ENCODE data around the gene SELENOO.

Gene SELENOO

DNA sequence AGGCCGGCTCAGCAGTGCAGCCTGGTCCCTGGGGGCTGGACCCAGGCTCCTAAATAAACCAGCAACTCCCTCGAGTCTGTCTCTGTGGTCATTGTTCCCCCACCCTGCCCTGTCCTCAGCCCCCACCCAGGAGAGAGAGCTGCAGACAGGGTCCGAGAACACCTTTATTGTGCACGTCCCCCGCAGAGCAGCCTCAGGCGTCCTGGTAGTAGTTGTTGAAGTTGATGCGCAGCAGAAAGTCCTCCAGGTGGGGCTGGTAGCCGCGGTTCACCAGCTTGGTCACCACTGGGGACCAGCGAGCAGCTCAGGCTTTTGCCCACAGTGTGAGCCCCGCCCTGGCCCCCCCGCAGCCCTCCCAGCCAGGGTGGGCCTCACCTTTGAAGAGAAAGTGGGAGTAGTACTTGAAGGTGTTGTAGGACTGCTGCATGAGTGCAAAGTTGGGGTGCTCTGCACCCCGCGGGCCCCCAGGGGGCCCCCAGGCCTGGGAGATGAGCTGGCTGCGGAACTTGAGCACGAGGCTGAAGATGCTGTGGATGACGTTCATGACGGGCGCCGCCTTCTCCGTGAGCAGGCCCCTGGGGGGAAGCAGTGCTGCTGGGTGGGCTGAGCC, 16.8 kb downstream of the SELENOO start:
- no peak for DNase-seq (ENCODE audit: low spot score)

DNA sequence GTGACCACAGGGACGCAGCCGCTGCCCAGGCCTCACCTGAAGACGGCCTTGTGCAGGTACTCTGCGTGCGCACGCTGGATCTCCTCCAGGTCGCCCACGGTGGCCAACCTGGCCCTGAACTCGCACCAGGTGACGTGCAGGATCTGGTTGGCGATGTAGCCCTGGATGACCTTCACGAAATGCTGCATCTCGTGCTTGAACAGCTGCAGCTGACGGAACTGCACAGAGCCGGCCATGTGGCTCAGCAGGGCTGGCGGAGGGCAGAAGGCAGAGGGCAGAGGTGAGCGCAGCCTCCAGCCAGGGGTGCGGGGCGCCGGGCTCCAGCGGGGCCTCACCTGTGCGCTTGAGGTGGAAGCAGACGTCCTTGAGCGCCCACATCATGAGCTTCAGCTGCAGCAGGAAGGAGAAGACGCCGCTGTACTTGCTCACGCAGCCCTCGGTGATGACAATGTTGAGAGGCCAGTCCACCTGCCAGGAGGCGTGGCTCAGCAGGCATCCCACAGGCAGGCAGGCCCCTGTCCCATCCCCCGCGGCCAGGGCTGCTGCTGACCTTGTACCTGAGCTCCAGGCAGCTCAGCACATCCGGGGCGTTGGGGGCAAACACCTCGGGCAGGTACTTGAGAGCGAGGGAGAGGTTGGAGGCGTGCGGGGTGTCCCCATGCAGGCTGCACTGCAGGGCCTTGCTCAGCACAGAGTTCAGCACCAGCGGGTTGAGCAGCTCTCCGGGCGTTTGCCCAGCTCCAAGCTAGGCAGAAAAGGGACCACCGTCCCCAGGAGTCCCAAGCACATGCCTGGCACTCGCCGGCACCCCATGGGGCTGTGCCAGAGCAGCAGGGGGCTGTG, 17.6 kb downstream of the SELENOO start:
- no peak for DNase-seq (ENCODE audit: low spot score)

DNA sequence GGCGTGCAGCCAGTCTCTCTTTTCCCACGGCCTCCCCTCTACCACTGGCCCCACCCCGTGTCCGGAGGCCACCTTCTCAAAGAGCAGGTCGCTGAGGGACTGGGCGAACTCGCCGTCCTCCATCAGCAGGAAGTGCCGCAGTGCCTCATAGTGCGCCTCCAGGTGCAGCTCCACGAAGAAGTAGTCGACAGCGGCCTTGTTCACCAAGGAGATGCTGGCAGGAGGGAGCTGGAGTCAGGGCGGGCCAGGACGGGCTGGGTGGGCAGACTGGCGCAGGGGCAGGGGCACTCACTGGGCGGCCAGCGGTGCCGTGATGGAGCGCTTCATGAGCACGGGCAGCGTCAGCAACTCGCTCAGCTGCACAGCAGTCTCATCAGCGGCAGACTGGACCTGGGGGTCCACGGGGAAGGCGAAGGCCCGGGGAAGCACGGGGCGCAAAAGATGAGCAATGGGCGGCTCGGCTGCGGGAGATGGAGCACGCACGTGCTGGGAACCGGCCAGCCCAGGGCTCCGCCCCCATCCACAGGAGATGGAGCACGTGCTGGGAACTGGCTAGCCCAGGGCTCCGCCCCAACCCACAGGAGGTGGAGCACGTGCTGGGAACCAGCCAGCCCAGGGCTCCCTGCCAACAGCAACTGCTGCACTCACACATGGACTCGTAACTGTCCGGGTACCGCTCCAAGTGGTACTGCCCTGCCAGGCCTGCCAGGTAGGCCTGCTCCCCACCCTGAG, 18.4 kb downstream of the SELENOO start:
- peak; percentile 75 for DNase-seq (ENCODE audit: low spot score)

DNA sequence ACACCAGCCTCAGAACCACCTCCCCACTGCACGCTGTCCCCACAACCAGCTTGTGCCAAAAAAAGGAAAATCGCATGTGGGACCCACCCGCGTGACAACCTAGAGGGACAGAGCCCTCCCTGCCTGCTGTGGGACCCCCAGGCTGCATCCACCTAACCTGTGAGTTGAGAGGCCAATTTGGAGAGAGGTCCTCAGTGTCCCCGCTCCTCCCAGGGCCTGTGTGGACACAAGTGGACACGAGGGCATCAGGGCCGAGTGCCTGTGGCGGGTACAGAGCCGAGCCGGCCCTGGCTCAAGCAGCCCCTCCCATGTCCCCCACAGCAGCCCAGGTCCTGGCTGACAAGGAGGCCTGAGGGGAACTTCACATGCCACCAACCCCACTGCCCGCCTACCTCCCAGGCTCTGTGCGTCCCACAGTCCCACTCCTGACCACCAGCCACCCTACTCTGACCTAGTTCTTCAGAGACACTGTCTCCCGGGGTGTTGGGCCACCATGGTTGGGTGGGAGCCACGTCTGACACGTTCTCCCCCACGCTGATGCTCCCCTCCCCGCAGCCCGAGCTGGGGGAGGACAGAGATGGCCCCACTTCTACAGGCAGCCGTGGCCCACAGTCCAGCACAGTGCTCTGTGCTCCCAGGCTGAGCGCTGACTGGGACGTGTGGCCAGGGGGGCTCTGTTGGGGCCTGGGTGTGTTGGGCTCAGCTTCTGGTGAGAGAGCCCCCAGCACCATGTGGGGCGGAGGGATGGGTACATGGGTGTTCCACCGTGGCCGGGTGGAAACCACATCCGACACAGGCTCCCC, 19.2 kb downstream of the SELENOO start:
- no peak for DNase-seq (ENCODE audit: low spot score)

DNA sequence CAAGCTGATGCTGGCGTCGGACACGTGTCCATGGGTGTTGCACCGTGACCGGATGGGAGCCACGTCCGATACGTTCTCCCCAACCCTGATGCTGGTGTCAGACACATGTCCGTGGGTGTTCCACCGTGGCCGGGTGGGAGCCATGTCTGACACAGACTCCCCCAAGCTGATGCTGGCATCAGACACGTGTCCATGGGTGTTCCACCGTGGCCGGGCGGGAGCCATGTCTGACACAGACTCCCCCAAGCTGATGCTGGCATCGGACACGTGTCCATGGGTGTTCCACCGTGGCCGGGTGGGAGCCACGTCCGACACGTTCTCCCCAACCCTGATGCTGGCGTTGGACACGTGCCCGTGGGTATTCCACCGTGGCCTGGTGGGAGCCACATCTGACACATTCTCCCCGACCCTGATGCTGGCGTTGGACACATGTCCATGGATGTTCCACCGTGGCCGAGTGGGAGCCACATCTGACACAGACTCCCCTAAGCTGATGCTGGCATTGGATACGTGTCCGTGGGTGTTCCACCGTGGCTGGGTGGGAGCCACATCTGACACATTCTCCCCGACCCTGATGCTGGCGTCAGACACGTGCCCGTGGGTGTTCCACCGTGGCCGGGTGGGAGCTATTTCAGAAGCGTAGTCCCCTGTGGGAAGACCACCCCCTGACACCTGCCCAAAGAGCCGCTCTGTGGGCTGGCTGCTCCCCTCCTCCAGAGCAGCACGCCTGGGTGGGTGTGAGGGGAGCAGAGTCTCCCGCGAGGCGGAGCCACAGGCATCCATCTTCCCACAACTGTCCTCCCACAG, 20.0 kb downstream of the SELENOO start:
- no peak for DNase-seq (ENCODE audit: low spot score)

DNA sequence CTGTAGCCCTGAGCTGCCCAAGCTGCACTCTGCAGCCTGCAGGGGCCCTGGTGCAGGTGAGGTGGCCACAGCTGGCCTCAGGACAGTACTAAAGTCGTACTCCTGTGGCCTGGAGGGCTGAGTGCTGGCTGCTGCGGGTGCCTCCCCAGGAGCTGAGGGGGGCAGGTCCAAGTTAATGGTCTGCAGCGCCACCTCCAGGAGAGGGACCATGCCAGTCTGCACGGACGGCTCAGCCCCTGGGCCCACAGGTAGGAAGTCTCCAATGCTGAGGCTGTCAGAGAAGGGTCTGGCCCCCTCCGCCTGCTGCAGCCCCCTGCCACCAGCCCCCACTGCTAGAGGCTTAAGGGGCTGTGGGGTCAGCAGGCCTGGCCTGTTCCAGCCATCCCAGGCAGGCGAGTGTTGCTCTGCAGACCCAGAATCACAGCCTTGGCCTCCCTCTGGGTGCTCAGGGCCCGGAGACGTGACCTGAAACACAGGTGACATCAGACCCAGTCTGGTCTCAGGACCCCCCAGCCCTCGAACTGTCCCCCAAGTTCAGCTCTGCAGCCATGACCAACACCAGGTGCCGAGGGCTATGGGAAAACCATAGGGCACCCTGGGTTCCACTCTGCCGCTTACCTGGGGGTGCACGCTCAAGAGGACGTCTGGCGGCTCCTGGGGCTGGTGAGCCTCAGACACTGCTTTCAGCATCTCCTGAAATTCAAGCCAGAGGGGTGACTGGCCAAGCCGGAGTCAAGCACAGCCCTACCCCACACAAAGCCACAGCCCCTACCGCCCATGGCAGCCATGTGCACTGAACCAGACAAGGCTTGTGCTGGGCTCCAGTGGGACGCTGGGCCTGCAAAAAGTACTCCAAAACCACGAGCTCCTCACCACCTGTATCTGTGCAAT, 20.8 kb downstream of the SELENOO start:
- no peak for DNase-seq (ENCODE audit: low spot score)

DNA sequence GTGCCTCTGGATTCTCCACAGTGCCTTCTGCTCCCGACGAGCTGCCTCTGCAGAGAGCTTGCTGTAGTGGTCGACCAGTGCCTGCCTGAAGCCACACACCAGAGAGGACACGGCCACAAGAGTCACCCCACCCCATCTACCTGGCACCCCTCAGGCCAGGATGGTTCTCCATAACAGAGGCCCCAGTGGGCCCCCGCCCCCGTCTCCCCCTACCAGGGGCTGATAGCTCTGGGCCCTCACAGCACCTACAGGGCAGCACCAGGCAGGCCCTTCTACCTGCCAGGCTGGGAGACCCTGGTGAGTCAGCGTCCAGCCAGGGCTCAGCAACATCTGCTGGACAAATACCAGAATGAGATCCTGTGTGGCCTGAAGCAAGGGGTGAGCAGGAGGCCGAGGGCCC, 21.7 kb downstream of the SELENOO start:
- no peak for DNase-seq (ENCODE audit: low spot score)

DNA sequence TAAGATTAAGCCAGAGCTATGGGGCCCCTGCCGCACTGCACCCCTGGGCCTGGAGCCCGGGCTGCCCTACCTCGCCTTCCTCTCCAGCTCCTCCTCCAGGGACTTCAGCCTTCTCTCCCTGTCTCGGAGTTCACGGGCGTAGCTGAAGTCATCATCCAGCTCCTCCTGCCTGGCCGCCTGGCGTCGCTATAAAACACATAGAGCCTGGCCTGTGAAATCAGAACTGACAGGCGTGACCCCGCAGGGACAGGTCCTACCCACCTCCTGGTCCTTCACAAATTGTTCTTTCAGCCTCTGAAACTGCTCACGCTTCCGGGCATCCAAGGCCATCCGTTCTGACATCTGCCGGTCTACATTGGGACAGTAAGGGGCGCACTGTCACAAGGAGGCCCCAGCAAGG, 23.3 kb downstream of the SELENOO start:
- no peak for DNase-seq (ENCODE audit: low spot score)

DNA sequence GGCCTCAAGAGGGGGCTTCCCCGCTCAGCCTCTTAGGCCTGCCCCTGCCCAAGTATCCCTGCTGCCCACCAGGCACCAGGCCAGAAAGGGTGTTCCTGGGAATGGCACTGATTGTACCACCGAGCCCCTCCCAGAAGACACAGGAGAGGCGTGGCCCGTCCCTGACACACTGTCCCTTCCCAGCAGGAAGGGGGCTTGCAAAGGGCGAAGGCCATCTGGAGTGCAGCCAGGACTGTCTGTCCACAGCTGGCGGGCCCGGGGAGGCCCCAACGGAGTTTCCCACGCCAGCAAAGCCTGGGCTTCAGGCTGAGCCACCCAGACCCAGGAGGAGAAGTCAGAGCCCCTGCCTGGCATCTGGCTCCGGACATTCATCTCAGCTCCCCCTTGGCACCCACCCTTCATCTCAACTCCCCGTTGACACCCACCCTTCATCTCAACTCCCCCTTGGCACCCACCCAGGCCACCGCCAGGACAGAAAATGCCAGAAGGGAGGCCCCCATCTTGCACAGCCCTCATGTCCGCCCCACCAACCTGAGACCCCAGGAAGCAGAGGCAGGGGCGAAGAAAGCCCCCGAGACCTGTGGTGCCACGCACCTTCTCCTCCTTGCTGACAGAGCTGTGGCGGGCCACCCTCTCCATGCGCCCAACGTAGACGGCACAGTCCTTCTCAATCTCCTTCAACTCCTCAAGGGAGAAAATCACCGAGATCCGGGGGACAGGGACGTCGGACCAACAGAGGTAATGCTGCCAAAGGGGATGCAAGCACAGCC, 24.6 kb downstream of the SELENOO start:
- no peak for DNase-seq (ENCODE audit: low spot score)

DNA sequence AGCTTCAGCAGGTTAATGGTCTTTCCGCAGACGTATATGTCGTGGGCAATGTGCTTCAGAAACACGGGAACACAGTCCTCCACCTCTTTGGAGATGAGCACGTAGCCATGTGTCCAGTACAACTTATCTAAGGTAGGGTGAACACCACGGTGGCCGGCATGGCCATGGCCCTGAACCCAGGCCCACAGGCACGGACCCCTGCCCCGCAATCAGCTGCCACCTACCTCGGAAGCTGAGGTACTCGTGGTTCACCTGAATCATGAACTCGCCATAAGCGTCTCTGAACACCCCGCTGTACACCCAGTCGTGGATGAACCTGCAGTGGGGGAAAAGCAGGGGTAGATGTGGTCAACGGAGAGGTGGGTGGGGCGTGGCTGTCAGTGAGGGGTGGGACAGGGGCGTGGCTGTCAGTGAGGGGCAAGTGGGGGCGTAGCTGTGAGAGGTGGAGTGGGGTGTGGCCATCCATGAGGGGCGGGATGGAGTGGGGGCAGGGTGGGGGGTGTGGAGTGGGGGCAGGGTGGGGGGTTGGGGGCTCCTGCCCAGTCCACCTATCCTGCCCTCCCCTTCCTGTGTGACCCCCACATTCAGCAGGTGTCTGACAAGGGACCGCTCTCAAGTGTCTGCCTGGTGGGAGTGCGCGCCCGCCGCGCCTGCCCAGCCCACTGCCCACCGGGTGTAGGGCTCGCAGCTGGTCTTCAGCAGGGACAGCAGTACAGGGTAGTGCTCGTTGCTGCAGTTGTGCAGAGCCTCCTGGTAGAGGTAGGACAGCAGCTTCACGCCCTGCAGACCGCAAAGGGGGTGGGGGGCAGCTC, 25.5 kb downstream of the SELENOO start:
- DNase-seq (ENCODE audit: low spot score): no peak

DNA sequence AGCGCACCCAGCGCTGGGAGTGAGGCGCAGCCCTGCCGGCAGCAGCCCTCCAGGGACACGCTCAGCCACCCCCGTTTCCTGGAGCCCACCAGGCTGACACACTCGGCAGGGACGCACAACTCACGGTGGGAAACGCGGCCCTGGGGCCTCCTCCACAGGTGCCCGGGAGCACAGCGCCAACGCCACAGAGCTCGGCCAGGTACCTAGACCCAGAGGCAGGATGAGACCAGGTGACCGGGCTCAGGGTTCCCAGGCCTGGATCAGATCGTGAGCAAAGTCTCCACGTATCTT, 26.0 kb downstream of the SELENOO start:
- DNase-seq (ENCODE audit: low spot score): no peak

DNA sequence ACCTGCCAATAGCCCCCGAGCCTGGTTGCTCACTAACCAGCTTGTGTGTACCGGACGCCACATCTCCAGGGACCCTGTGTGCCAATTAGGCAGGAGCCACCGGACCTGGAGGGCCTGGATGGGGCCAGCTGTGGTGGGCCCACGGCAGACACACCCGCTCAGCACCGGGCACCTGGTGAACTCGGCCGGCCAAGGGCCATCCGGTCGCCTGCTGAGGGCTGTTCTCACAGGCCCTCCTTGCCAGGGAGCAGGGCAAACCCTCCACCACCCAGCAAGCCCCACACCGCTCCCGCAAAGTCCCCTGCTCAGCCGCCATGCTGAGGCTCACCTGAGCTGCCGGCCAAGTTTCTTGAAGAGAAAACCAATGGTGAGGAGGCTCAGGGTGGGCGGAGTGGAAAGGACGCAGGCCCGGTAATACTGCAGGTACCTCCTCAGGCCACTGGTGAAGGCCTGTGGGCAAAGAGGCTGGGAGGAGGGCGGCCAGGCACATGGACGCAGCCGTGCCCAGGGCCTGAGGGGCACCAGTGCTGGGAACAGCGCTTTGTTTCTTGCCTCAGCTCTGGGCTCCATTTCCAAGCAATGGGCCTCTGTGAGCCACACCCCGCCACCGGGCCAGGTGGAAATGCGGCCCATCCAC, 26.9 kb downstream of the SELENOO start:
- DNase-seq (ENCODE audit: low spot score): no peak

DNA sequence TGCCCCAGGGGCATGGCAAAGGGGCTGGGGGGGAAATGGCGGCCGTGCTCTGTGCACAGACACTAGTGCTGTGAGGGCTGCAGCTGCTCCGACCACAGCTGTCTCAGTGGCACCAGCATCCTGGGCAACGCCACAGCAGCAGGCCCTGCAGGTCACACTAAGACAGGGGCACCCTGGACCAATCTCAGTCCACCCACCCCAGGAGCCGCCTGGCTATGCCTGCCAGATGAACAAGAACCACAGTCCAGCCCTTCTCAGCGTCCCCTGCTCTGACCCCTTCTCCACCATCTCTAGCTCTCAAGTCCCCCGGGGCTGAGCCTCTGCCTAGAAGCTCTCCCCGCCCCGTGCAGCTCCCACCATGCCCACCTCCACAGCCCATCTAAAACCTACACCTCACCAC, 27.6 kb downstream of the SELENOO start:
- no peak for DNase-seq (ENCODE audit: low spot score)

DNA sequence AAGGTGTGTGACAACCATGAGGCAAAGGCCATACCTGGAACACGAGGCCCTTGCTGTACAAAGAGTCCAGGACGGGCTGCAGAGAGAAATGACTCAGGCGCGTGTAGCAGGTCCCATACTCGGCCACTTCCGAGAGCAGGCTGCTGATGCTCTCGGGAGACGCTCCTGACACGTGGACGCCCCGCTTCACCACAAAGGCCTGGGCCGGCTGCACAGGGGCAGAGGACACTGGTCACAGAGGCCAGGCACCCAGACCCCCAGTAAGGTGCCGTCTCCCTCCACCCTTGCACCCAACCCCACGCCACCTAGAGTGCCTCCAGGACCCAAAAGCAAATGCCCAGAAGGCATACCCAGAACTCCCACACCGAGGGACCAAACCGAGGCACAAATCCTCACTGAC, 28.6 kb downstream of the SELENOO start:
- no peak for DNase-seq (ENCODE audit: low spot score)

DNA sequence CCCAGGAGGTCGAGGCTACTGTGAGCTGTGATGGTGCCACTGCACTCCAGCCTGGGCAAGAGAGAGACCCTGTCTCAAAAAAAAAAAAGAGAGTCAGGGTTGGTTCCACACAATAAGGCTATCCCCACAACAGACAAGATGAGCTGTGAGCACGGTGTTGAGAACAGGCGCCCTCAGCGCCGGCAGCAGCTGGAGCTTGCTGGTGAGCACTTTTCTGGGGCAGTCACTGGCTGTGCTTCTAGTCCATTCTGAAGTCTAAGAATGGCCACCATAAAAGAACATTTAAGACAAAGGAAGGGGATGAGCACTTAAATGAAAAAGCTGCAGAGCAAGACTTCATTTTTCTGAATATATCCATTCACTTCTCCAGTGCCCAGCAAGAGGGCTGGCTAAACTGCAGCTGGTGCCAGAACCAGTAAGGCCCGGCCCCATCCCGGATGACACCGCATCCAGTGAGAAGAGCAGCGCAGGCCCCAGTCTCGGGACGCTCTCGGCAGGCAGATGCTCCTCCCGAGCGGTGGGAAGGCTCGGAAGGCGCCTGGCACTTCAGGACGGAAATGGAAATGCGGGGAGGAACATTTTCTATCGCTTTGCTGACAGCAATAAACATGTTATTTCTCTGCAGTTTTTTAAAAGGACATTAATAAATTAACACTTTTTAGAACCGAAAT, 31.8 kb downstream of the SELENOO start:
- DNase-seq (ENCODE audit: low spot score): no peak

DNA sequence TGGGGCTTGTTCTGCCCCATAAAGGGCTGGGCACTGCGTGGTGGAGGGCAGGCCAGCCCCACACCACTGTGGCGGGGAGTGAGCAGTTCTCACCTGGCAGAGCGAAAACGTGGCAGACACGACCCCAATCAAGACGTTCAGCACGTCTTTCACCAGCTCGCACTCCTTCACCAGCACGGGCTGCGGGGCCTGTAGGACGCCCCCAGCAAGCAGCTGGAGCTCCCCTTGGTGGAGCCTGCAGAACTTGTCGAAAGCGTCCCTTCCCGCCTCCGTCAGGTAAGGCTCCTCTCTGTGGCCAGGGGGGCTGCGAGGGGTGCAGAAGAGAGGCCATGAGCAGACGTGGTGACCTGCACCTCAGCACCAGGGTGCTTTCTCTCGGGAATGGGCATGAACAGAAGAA, 32.4 kb downstream of the SELENOO start:
- no peak for DNase-seq (ENCODE audit: low spot score)

DNA sequence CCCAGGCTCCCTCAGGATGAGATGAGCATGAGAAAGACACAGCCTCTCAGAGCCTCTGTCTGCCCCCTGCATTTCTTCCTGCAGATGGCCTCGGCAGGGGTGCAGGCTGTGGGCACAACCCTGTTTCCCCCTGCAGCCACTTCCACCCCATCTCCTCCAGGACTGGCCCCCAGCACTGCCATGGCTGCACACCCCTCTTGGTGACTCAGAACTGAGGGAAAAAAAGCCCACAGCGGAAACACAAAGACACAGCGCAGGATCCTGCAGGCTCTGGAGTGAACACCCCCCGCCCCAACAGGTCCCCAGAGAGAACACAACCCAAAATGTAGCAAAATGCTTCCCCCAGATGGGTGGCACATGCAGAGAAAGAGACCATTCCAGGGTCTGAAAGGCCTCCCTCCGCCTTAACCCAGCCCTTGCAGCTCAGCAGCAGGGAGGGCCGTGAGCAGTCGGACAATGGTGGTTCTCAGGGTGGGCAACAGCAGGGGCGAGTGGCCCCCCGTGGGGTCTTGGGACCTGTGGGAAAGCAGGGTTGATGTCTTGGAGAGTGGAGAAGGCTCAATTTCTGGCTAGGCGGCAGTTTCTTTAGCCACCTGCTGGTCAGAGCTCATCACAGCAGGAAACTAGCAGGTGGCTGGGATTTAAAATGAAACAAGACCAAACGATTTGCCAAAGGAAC, 36.1 kb downstream of the SELENOO start:
- no peak for DNase-seq (ENCODE audit: low spot score)
